ENCODE data around the gene RPL15. TPM values are rescaled to one million over a fixed set of nuclear protein-coding genes. Genes with fewer than 3 reads are reported as not detected.

Gene RPL15
- total RNA-seq, 1 experiment from 2014 or later: 1,186 TPM

DNA sequence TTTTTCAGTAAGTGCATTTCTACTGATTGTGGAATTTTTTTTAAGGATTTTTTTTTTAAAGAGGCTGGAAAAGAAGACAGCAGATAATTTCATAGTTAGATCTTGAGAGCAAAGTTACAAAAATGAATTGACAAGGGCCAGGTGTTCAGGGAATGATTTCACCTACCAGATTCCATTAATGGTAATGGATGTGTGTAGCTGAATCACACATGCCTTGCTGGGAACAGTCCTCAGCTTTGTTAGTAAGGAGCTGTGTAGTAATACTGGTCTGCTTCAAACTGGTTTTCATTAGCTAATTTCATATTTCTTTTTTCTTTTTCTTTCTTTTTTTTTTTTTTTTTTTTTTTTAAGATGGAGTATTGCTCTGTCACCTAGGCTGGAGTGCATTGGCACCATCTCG, 44.1 kb downstream of the RPL15 start:
- no peak for DNase-seq (ENCODE audit: low spot score)

DNA sequence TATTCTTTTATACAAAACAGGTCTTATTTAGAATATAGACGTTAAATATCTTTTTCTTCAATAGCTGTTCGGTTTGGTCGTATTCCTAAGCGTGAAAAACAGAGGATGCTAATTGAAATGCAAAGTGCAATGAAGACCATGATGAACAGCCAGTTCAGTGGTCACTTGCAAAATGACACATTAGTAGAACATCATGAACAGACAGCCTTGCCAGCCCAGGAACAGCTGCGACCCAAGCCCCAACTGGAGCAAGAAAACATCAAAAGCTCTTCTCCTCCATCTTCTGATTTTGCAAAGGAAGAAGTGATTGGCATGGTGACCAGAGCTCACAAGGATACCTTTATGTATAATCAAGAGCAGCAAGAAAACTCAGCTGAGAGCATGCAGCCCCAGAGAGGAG, 45.0 kb downstream of the RPL15 start:
- DNase-seq (ENCODE audit: low spot score): no peak

- DNase-seq (ENCODE audit: low spot score): no peak
These were observed 47.8 kb downstream of the RPL15 start for GRCh38 chr3:23964537-23965235.

- DNase-seq (ENCODE audit: low spot score): no peak
These were observed 49.4 kb downstream of the RPL15 start for GRCh38 chr3:23966328-23966727.

GRCh38 chr3:23968463-23969184, 51.7 kb downstream of the RPL15 start:
- DNase-seq (ENCODE audit: low spot score): no peak

- no peak for DNase-seq (ENCODE audit: low spot score)
These were observed 52.5 kb downstream of the RPL15 start for GRCh38 chr3:23969393-23969792.

Other genes with a start within 250 kb of the RPL15 start
- gene UBE2E1, start 111.2 kb upstream of the RPL15 start, total RNA-seq (2014; rRNA removed; shearing (Covaris generic)): 43.1 and 51.3 TPM in 2 replicates
- 1.2 and 2.2 TPM in 2 replicates for gene NKIRAS1, start 142 bp upstream of the RPL15 start, total RNA-seq (2014; rRNA removed; shearing (Covaris generic))
- gene NR1D2, start 28.2 kb downstream of the RPL15 start, total RNA-seq (2014; rRNA removed; shearing (Covaris generic)): 10.9 and 12.9 TPM in 2 replicates

Data from HT-29 (cell line).